ENCODE measurements around the gene JMJD6.

- TF ChIP-seq, protein P1, sequence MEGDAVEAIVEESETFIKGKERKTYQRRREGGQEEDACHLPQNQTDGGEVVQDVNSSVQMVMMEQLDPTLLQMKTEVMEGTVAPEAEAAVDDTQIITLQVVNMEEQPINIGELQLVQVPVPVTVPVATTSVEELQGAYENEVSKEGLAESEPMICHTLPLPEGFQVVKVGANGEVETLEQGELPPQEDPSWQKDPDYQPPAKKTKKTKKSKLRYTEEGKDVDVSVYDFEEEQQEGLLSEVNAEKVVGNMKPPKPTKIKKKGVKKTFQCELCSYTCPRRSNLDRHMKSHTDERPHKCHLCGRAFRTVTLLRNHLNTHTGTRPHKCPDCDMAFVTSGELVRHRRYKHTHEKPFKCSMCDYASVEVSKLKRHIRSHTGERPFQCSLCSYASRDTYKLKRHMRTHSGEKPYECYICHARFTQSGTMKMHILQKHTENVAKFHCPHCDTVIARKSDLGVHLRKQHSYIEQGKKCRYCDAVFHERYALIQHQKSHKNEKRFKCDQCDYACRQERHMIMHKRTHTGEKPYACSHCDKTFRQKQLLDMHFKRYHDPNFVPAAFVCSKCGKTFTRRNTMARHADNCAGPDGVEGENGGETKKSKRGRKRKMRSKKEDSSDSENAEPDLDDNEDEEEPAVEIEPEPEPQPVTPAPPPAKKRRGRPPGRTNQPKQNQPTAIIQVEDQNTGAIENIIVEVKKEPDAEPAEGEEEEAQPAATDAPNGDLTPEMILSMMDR (IDR thresholded peaks at IDR 0.05) = no peak
- no peak for TF ChIP-seq POLR2A (IDR thresholded peaks at IDR 0.05)
- TF ChIP-seq POLR2AphosphoS5 (IDR thresholded peaks at IDR 0.05) = no peak
These were observed 47.2 kb downstream of the JMJD6 start for GRCh38 chr17:76679239-76679638.

Data from breast epithelium (tissue), 3 donors.